Suprapubic skin (tissue), 3 donors: ENCODE data around the gene AUTS2.

ENCODE experiments used
- CTCF ChIP-seq, 2 donors: fragments of 200-600 bp in 1 of 2; fragments of 450-650 bp in 1 of 2; sonication (generic) in 1 of 2; IDR thresholded peaks; one replicate each; pipeline ENCODE4 v1.5.1; 2016 to 2019; ENCODE audit warnings: antibody characterized with exemption in 2 of 2, mild to moderate bottlenecking in 1 of 2, moderate library complexity in 1 of 2
- POLR2A ChIP-seq, 2 donors: fragments of 450-650 bp; IDR thresholded peaks; one replicate each; pipeline ENCODE4 v1.6.1; 2017; ENCODE audit warnings: antibody characterized with exemption in 2 of 2, mild to moderate bottlenecking in 2 of 2, moderate library complexity in 2 of 2

GRCh38 chr7:69656890-69657289, 58.6 kb downstream of the AUTS2 start:
- TF ChIP-seq CTCF (IDR thresholded peaks at IDR 0.05) (no peak), POLR2A (IDR thresholded peaks at IDR 0.05) (no peak)
